ENCODE results near the gene INCA1.

The INCA1 gene

GRCh38 chr17:5027299-5027698 is 30.0 kb upstream of the INCA1 start:
- H3K4me3 ChIP-seq (ENCODE audit: low read length): no peak overlapping the region
- TF ChIP-seq CTCF (conservative IDR thresholded peaks at IDR 0.05; ENCODE audit: low read length): no peak
- no peak for DNase-seq (ENCODE audit: low read depth)

- H3K4me3 ChIP-seq (ENCODE audit: low read length): no peak overlapping the region
- no peak for TF ChIP-seq CTCF (conservative IDR thresholded peaks at IDR 0.05; ENCODE audit: low read length)
- DNase-seq (ENCODE audit: low read depth): no peak
Measured at GRCh38 chr17:5024604-5025003, 27.3 kb upstream of the INCA1 start.

GRCh38 chr17:5023588-5024147 is 26.3 kb upstream of the INCA1 start:
- H3K4me3 ChIP-seq (ENCODE audit: low read length): no peak overlapping the region
- DNase-seq (ENCODE audit: low read depth): no peak
- no peak for TF ChIP-seq CTCF (conservative IDR thresholded peaks at IDR 0.05; ENCODE audit: low read length)

GRCh38 chr17:5022171-5022711 is 24.9 kb upstream of the INCA1 start:
- no peak for DNase-seq (ENCODE audit: low read depth)
- no peak for TF ChIP-seq CTCF (conservative IDR thresholded peaks at IDR 0.05; ENCODE audit: low read length)
- H3K4me3 ChIP-seq (ENCODE audit: low read length): no peak overlapping the region

- H3K4me3 ChIP-seq (ENCODE audit: low read length): no peak overlapping the region
- TF ChIP-seq CTCF (conservative IDR thresholded peaks at IDR 0.05; ENCODE audit: low read length): no peak
- no peak for DNase-seq (ENCODE audit: low read depth)
Measured at GRCh38 chr17:5020502-5021023, 23.2 kb upstream of the INCA1 start.

- no peak overlapping the region for H3K4me3 ChIP-seq (ENCODE audit: low read length)
- no peak for TF ChIP-seq CTCF (conservative IDR thresholded peaks at IDR 0.05; ENCODE audit: low read length)
- no peak for DNase-seq (ENCODE audit: low read depth)
Measured at GRCh38 chr17:5019475-5019956, 22.2 kb upstream of the INCA1 start.

GRCh38 chr17:5014357-5014756 is 17.0 kb upstream of the INCA1 start:
- no peak overlapping the region for H3K4me3 ChIP-seq (ENCODE audit: low read length)
- no peak for DNase-seq (ENCODE audit: low read depth)
- TF ChIP-seq CTCF (conservative IDR thresholded peaks at IDR 0.05; ENCODE audit: low read length): no peak
